A172 (cell line): ENCODE results near the gene SUPT5H. TPM values are rescaled to one million over a fixed set of nuclear protein-coding genes. Genes with fewer than 3 reads are reported as not detected.
"Not testable (repeated sequence)": the region's sequence is repeated elsewhere in the genome, so short reads cannot be mapped to it uniquely, and the experiment has no call there.

Experiments used
- DNase-seq: peaks from one replicate; pipeline ENCODE4 v3.0.0-alpha.2; 2015; ENCODE audit warnings: low spot score
- total RNA-seq: library from RNA; depleted of rRNA; stranded (reverse); fragments of >200 nt; shearing (Covaris generic); gene quantifications from 2 replicates; pipeline ENCODE4 v1.2.3, GENCODE V29; 2014

The SUPT5H gene
- total RNA-seq, 1 experiment from 2014 or later, result 101 TPM

DNA sequence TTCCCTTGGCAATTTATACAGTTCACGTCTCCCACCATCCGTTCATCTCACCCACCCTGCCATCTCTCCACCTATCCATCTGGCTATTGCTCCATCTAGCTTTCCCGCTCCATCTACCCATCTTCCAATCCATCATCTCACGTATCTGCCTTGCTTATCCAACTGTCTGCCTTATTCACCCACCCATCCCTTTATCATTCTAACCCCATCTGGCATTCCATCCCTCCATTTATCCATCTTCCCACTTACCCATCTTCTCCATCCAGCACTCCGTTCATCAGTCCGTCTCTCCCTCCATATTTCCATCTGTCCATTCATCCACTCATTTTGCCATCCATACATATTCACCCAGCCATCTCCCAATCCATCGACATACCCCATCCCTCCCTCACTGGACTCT lies 19.6 kb upstream of the SUPT5H start:
- no peak for DNase-seq

GRCh38 chr19:39426170-39426569 lies 19.2 kb upstream of the SUPT5H start:
- DNase-seq, result no peak

DNA sequence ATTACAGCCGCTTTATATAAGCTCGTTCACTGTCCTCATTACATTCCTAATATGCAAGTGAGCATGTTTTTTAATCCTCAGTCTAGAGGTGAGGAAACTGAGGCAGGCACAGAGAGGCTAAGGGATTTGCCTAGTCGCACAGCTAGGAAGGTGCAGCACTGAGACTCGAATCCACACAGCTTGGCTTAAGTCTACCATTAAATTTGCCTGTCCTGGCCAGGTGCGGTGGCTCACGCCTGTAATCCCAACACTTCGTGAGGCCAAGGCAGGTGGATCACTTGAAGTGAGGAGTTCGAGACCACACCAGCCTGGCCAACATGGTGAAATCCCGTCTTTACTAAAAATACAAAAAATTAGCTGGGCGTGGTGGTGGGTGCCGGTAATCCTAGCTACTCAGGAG lies 17.7 kb upstream of the SUPT5H start:
- DNase-seq, result no peak

- peak; percentile 86 for DNase-seq
Measured at GRCh38 chr19:39428283-39429112, 16.9 kb upstream of the SUPT5H start.

- peak; percentile 99 for DNase-seq
Measured at GRCh38 chr19:39430675-39431593, 14.4 kb upstream of the SUPT5H start.

GRCh38 chr19:39432677-39433025 lies 12.7 kb upstream of the SUPT5H start:
- no peak for DNase-seq

- DNase-seq, result no peak
Measured at GRCh38 chr19:39433480-39434079, 11.8 kb upstream of the SUPT5H start.

DNA sequence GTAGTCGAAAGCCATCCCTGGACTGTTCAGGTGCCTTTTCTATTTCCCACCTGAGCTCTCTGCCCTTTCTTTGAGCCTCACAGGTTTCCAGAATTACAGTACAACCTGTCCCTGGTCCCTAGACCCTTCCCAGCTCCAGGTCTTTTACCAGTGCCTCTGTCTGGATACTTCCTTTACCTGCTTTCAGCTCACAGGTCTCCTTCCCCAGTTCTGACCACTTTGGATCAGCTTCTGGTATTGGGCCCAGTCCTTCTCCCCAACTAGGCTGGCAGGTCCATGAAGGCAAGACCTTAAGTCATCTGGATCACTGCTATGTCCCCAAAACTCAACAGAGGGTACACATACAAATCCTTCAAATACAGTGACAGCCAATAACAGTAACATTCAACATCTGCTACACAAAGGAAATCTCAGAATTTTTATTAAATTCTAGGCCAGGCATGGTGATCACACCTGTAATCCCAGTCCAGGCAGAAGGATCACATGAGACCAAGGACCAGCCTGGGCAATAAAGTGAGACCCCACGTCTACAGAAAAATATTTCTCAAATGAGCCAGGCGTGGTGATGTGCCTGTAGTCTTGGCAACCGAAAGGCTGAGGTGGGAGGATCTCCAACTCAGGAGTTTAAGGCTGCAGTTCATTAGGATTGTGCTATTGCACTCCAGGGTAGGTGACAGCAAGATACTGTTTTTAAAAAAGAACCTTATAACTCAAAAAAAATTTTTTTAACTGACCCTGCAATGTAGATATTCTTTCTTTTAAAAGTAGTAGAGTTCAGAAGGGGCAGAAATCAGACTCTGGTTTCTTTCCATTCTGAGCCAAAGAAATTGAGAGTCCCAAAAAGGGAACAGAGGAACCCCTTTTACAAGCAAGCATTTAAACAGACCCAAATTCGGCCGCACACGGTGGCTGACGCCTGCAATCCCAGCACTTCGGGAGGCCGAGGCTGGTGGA lies 11.0 kb upstream of the SUPT5H start:
- no peak for DNase-seq

- DNase-seq, result peak; percentile 98
Measured at GRCh38 chr19:39435499-39436349, 9.7 kb upstream of the SUPT5H start, which contains the start of gene RPS16. Gene RPS16, minus strand, starts transcription at chr19:39435949. Its CDS starts 54 bp downstream, at chr19:39435895.

GRCh38 chr19:39436350-39436716 lies 9.0 kb upstream of the SUPT5H start:
- DNase-seq, result no peak

GRCh38 chr19:39438270-39438934 lies 7.0 kb upstream of the SUPT5H start:
- DNase-seq, result peak; percentile 41

DNA sequence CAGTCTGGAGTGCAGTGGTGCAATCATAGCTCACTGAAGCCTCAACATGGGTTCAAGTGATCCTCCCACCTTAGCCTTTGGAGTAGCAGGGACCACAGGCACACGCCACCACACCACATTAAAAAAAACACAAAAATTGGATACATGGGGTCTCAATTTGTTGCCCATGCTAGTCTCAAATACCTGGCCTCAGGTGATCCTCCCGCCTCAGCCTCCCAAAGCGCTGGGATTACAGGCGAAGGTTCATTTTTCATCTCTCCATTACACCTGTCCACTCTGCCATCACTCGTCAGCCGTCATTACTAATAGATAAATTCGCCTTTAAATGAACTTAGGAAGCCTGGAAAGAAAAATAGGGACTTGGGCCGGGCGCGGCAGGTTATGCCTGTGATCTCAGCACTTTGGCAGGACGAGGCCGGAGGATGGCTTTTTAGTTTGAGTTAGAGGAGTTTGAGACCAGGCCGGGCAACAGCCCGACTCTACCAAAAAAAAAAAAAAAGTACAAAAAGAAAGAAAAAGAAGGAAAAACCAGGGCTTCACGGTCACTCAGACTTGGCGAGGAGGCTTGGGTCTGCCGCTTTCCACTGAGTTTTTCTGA lies 685 bp upstream of the SUPT5H start:
- DNase-seq, result no peak

DNA sequence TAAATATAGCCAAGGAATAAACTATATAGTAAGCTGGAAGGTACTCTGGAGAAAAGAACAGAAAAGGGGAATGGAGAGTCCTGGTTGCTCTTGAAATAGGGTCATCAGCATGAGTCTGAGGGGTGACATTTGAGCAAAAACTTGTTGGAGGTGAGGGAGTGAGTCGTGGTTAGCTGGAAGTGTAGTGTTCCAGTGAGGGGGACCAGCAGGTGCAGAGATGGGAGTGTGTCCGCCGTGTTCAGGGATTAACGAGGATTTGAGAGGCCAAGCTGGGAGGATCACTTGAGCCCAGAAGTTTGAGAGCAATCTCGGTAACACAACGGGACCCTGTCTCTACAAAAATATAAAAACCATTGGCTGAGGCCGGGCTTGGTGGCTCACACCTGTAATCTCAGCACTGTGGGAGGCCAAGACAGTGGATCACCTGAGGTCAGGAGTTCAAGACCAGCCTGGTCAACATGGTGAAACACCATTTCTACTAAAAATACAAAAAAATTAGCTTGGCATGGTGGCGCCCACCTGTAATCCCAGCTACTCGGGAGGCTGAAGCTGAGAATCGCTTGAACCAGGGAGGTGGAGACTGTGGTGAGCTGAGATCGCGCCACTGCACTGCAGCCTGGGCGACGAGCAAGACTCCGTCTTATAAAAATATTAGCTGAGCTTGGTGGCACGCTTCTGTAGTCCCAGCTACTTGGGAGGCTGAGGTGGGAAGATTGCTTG lies 1.1 kb downstream of the SUPT5H start:
- no peak for DNase-seq

DNA sequence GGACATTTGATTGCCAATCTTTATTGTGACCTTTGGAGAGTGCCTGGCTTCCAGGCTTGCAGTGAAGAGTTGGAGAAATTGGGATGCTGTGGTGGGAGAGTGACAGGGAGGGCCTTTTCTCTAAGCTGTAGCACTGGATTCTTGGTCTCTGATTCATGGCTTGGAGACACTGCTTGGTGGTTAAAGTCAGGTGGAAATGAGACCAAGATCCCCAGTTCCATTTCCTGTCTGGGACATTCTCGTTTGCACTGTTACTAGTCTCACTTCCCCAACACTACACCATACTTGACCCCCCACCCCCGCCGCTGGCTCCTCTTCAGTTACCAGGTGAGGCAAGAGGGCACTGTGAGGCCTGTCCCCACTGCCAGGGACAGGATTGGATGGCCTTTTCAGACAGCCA lies 2.9 kb downstream of the SUPT5H start:
- DNase-seq, result peak; percentile 89

DNA sequence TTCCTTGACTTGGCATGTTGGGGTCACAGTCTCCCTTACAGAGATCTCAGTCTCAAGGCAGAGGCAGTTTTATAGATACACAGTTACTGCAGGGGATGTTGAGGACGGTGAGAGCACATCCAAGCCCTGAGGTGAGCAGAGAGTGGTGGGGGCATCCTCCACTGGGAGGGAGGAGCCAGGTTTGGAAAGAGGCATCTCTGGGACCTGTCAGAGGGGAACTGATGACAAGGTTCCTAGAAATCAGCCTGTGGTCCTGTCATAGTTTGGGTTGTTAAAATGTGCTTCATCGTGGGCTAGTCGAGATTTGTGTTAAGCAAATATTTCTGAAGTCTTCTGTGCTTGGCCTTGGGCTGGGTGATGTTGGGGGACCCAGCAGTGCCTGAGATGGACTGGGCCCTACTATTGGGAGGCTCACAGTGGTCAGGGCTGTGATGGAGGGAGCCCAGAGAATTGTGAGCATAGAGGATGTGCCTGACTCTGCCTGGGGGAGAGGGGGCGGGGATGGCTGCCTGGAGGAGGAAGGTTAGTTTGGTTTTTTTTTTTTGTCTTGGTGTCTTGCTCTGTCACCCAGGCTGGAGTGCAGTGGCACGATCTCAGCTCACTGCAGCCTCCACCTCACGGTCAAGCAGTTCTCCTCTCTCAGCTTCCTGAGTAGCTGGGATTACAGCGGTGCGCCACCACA lies 3.9 kb downstream of the SUPT5H start:
- DNase-seq, result no peak

DNA sequence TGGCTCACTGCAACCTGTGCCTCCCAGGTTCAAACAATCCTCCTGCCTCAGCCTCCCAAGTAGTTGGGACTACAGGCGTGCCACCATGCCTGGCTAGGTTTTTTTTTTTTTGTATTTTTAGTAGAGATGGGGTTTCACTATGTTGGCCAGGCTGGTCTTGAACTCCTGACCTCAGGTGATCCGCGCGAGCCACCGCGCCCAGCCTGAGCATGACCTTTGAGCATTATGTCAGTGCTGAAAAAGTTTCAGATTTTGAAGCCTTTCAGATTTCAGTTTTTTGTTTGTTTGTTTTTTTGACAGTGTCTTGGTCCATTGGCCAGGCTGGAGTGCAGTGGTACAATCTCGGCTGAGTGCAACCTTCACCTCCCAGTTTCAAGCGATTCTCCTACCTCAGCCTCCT lies 5.9 kb downstream of the SUPT5H start:
- DNase-seq, result not testable (repeated sequence)

GRCh38 chr19:39463403-39463802 lies 18.0 kb downstream of the SUPT5H start:
- no peak for DNase-seq
